ENCODE data around the gene PRKN. TPM values are rescaled to one million over a fixed set of nuclear protein-coding genes. Genes with fewer than 3 reads are reported as not detected.

PRKN gene
- total and polyA plus RNA-seq, 9 of the 15 experiments (the other 6 are each of a cell fraction or from before 2014, with no cell fraction given) = 0.03 to 0.96 (median 0.15) TPM; not detected in 2

GRCh38 chr6:161826512-161826911, 901.1 kb downstream of the PRKN start:
- 0% methylated on average over 6 of the region's 6 CpGs for WGBS (ENCODE audit: insufficient coverage, low coverage, missing lambda C conversion rate)
- in situ Hi-C loops (cut with MboI) = no loop called here

More at GRCh38 chr6:161826512-161826911, 901.1 kb downstream of the PRKN start:
- no peak for FAIRE-seq
- Histone ChIP-seq H3K4me2 (ENCODE audit: insufficient read depth, low read length) (no peak overlapping the region), H3K27me3 (ENCODE audit: control insufficient read depth in 2 of 2, insufficient read depth in 2 of 2, low read length in 2 of 2) (peaks cover 2 to 17% of the 10 kb centered on the region in 2 experiments; a peak in 3 of 5 replicates), H3K4me1 (replicated peaks in 1 of 2; ENCODE audit: control insufficient read depth in 2 of 2, insufficient read depth in 2 of 2, low read length in 2 of 2) (no peaks in the 10 kb centered on the region), H3K9ac (ENCODE audit: insufficient read depth in 1 of 2, low read depth in 2 of 2, low read length in 2 of 2) (no peak overlapping the region), H3K9me3 (replicated peaks; ENCODE audit: control insufficient read depth, insufficient read depth, low read depth, low read length) (no peaks in the 10 kb centered on the region), H3K79me2 (ENCODE audit: control insufficient read depth, insufficient read depth, low read length) (no peaks in the 10 kb centered on the region), H3K27ac (ENCODE audit: extremely low read depth, low read depth, low read length) (no peak overlapping the region), H3K4me3 (no peak overlapping the region), H2AFZ (ENCODE audit: low read depth, low read length) (no peak overlapping the region), H3K36me3 (ENCODE audit: control insufficient read depth, insufficient read depth, low read length) (no peaks in the 10 kb centered on the region), H4K20me1 (replicated peaks; ENCODE audit: control insufficient read depth, insufficient read depth, low read length) (no peaks in the 10 kb centered on the region; the same call in 1 of the 2 replicates), H3K9me1 (ENCODE audit: control insufficient read depth, insufficient read depth, low read length) (no peaks in the 10 kb centered on the region)
- no peak for TF ChIP-seq MEF2A (IDR thresholded peaks at IDR 0.05; ENCODE audit: control insufficient read depth, low read depth, low read length)
- TF ChIP-seq TEAD4 (IDR thresholded peaks at IDR 0.05; ENCODE audit: low read length) = no peak
- no peak for TF ChIP-seq TEAD4 (CRISPR knock-in tag; IDR thresholded peaks at IDR 0.05; ENCODE audit: borderline replicate concordance)
- no peak for TF ChIP-seq DDX20 (tag; IDR thresholded peaks at IDR 0.05; ENCODE audit: low read depth)
- no peak for TF ChIP-seq ATF4 (CRISPR knock-in tag; IDR thresholded peaks at IDR 0.05)
- TF ChIP-seq ELF4 (CRISPR knock-in tag; IDR thresholded peaks at IDR 0.05) = no peak
- TF ChIP-seq ILK (tag; IDR thresholded peaks at IDR 0.05; ENCODE audit: borderline replicate concordance, low read depth) = no peak
- no peak for TF ChIP-seq DPF2 (IDR thresholded peaks at IDR 0.05)
- no peak for TF ChIP-seq USF1 (CRISPR knock-in tag; IDR thresholded peaks at IDR 0.05)
- TF ChIP-seq AFF1 (IDR thresholded peaks at IDR 0.05; ENCODE audit: low read depth in 1 of 2, partially characterized antibody in 2 of 2) = no peak
- no peak for TF ChIP-seq JUND (IDR thresholded peaks at IDR 0.05; ENCODE audit: borderline replicate concordance, low read depth, low read length)
- no peak for TF ChIP-seq JUND (tag; IDR thresholded peaks at IDR 0.05; ENCODE audit: borderline replicate concordance, low read depth, low read length)
- TF ChIP-seq NFE2 (IDR thresholded peaks at IDR 0.05; ENCODE audit: low read depth) = no peak
- TF ChIP-seq ZKSCAN3 (CRISPR knock-in tag; IDR thresholded peaks at IDR 0.05) = no peak
- TF ChIP-seq ZNF282 (CRISPR knock-in tag; IDR thresholded peaks at IDR 0.05) = no peak
- TF ChIP-seq SIRT6 (IDR thresholded peaks at IDR 0.05; ENCODE audit: low read depth, low read length) = no peak
- TF ChIP-seq ZNF124 (CRISPR knock-in tag; IDR thresholded peaks at IDR 0.05) = no peak
- no peak for TF ChIP-seq ZC3H8 (IDR thresholded peaks at IDR 0.05)
- TF ChIP-seq BCL6 (CRISPR knock-in tag; IDR thresholded peaks at IDR 0.05) = no peak
- ATAC-seq = no peak
- no TSS peak for BruUV-seq (replicated peaks)
- no peak for DNase-seq (ENCODE audit: extremely low read depth in 1 of 4, low spot score in 3 of 4)
- intact Hi-C loops (cut with micrococcal nuclease) = no loop called here
- ChIA-PET CTCF (ENCODE audit: low intra/inter-chr PET ratio) (no interaction called here), POLR2A (interaction anchor here (1.1 kb wide), 1 partner anchor 15 kb away, joined by 4 read pairs; no protein-coding TSS in a partner anchor)
